Measurements from ENCODE around the gene SLC1A7. TPM values are rescaled to one million over a fixed set of nuclear protein-coding genes. Genes with fewer than 3 reads are reported as not detected.

Gene SLC1A7
- total and polyA plus RNA-seq, 2 of the 13 experiments (the other 11 are each of a cell fraction or from before 2014, with no cell fraction given), result 0.04 to 2.0 TPM

GRCh38 chr1:53182111-53182593, 39.7 kb upstream of the SLC1A7 start (continued):
- TF ChIP-seq ZNF740 (CRISPR knock-in tag; IDR thresholded peaks at IDR 0.05), result no peak
- no peak for TF ChIP-seq LCORL (IDR thresholded peaks at IDR 0.05)
- TF ChIP-seq LCORL (CRISPR knock-in tag; IDR thresholded peaks at IDR 0.05), result peak; percentile 47; the same call in 1 of the 2 replicates
- TF ChIP-seq TSC22D2 (CRISPR knock-in tag; IDR thresholded peaks at IDR 0.05; ENCODE audit: borderline replicate concordance), result 0 out of 2 replicates have a peak, but pooled peaks have one; percentile 16
- TF ChIP-seq MZF1 (CRISPR knock-in tag; IDR thresholded peaks at IDR 0.05; ENCODE audit: borderline replicate concordance), result no peak
- TF ChIP-seq ZNF124 (CRISPR knock-in tag; IDR thresholded peaks at IDR 0.05), result no peak
- 0 out of 2 replicates have a peak, but pooled peaks have one; percentile 39 for TF ChIP-seq PITX1 (CRISPR knock-in tag; IDR thresholded peaks at IDR 0.05)
- peak; percentile 70; the same call in 1 of the 2 replicates for TF ChIP-seq ZFP90 (CRISPR knock-in tag; IDR thresholded peaks at IDR 0.05; ENCODE audit: borderline replicate concordance)
- peak; percentile 55; the same call in 1 of the 2 replicates for TF ChIP-seq ZNF691 (CRISPR knock-in tag; IDR thresholded peaks at IDR 0.05; ENCODE audit: borderline replicate concordance, low read depth)
- TF ChIP-seq MIER3 (CRISPR knock-in tag; IDR thresholded peaks at IDR 0.05; ENCODE audit: borderline replicate concordance), result 0 out of 2 replicates have a peak, but pooled peaks have one; percentile 14
- no peak for TF ChIP-seq RBAK (CRISPR knock-in tag; IDR thresholded peaks at IDR 0.05)
- 0 out of 2 replicates have a peak, but pooled peaks have one; percentile 35 for TF ChIP-seq ZBTB33 (CRISPR knock-in tag; IDR thresholded peaks at IDR 0.05)
- TF ChIP-seq TEAD3 (CRISPR knock-in tag; optimal IDR thresholded peaks at IDR 0.05; ENCODE audit: borderline replicate concordance), result peak; percentile 100
- TF ChIP-seq, protein P1, sequence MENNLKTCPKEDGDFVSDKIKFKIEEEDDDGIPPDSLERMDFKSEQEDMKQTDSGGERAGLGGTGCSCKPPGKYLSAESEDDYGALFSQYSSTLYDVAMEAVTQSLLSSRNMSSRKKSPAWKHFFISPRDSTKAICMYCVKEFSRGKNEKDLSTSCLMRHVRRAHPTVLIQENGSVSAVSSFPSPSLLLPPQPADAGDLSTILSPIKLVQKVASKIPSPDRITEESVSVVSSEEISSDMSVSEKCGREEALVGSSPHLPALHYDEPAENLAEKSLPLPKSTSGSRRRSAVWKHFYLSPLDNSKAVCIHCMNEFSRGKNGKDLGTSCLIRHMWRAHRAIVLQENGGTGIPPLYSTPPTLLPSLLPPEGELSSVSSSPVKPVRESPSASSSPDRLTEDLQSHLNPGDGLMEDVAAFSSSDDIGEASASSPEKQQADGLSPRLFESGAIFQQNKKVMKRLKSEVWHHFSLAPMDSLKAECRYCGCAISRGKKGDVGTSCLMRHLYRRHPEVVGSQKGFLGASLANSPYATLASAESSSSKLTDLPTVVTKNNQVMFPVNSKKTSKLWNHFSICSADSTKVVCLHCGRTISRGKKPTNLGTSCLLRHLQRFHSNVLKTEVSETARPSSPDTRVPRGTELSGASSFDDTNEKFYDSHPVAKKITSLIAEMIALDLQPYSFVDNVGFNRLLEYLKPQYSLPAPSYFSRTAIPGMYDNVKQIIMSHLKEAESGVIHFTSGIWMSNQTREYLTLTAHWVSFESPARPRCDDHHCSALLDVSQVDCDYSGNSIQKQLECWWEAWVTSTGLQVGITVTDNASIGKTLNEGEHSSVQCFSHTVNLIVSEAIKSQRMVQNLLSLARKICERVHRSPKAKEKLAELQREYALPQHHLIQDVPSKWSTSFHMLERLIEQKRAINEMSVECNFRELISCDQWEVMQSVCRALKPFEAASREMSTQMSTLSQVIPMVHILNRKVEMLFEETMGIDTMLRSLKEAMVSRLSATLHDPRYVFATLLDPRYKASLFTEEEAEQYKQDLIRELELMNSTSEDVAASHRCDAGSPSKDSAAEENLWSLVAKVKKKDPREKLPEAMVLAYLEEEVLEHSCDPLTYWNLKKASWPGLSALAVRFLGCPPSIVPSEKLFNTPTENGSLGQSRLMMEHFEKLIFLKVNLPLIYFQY (CRISPR knock-in tag; IDR thresholded peaks at IDR 0.05; ENCODE audit: borderline replicate concordance), result no peak
- 0 out of 2 replicates have a peak, but pooled peaks have one; percentile 12 for TF ChIP-seq BORCS8-MEF2B (CRISPR knock-in tag; IDR thresholded peaks at IDR 0.05)
- TF ChIP-seq RNF2 (conservative IDR thresholded peaks at IDR 0.05; ENCODE audit: low read depth), result peak; percentile 53; the same call in 1 of the 2 replicates
- TF ChIP-seq ZNF296 (CRISPR knock-in tag; conservative IDR thresholded peaks at IDR 0.05), result no peak
- TF ChIP-seq ZNF160 (CRISPR knock-in tag; IDR thresholded peaks at IDR 0.05), result 0 out of 2 replicates have a peak, but pooled peaks have one; percentile 53
- TF ChIP-seq, protein P2, sequence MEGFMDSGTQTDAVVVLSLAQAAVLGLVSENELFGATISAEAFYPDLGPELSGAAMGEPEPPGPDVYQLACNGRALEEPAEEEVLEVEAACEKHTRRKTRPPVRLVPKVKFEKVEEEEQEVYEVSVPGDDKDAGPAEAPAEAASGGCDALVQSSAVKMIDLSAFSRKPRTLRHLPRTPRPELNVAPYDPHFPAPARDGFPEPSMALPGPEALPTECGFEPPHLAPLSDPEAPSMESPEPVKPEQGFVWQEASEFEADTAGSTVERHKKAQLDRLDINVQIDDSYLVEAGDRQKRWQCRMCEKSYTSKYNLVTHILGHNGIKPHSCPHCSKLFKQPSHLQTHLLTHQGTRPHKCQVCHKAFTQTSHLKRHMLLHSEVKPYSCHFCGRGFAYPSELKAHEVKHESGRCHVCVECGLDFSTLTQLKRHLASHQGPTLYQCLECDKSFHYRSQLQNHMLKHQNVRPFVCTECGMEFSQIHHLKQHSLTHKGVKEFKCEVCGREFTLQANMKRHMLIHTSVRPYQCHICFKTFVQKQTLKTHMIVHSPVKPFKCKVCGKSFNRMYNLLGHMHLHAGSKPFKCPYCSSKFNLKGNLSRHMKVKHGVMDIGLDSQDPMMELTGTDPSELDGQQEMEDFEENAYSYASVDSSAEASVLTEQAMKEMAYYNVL (CRISPR knock-in tag; IDR thresholded peaks at IDR 0.05; ENCODE audit: borderline replicate concordance), result 0 out of 2 replicates have a peak, but pooled peaks have one; percentile 19
- peak; percentile 60; the same call in 1 of the 2 replicates for TF ChIP-seq ZSCAN9 (CRISPR knock-in tag; IDR thresholded peaks at IDR 0.05; ENCODE audit: borderline replicate concordance)
- 0 out of 2 replicates have a peak, but pooled peaks have one; percentile 65 for TF ChIP-seq ZNF264 (CRISPR knock-in tag; IDR thresholded peaks at IDR 0.05)
- TF ChIP-seq XRCC5 (optimal IDR thresholded peaks at IDR 0.05; ENCODE audit: low read length), result peak; percentile 65

Data from HepG2 (cell line).